ENCODE results near the gene SLC34A1.
"Not testable (repeated sequence)": the region's sequence is repeated elsewhere in the genome, so short reads cannot be mapped to it uniquely, and the experiment has no call there.

SLC34A1 gene

GRCh38 chr5:177367981-177368868, 16.0 kb upstream of the SLC34A1 start:
- no peak for DNase-seq (ENCODE audit: low read depth in 2 of 3, low spot score in 2 of 3)

- no peak for DNase-seq (ENCODE audit: low read depth in 2 of 3, low spot score in 2 of 3)
These were observed 15.2 kb upstream of the SLC34A1 start for GRCh38 chr5:177368869-177369644.

GRCh38 chr5:177369645-177370440, 14.4 kb upstream of the SLC34A1 start:
- DNase-seq (ENCODE audit: low read depth in 2 of 3, low spot score in 2 of 3), result no peak

- no peak for DNase-seq (ENCODE audit: low read depth in 2 of 3, low spot score in 2 of 3)
These were observed 13.6 kb upstream of the SLC34A1 start for GRCh38 chr5:177370488-177371119.

GRCh38 chr5:177371120-177372033, 12.9 kb upstream of the SLC34A1 start:
- DNase-seq (ENCODE audit: low read depth in 2 of 3, low spot score in 2 of 3), result no peak

GRCh38 chr5:177372034-177372896, 12.0 kb upstream of the SLC34A1 start:
- no peak for DNase-seq (ENCODE audit: low read depth in 2 of 3, low spot score in 2 of 3)

GRCh38 chr5:177372910-177373309, 11.3 kb upstream of the SLC34A1 start:
- no peak for DNase-seq (ENCODE audit: low read depth in 2 of 3, low spot score in 2 of 3)

- no peak for DNase-seq (ENCODE audit: low read depth in 2 of 3, low spot score in 2 of 3)
These were observed 10.4 kb upstream of the SLC34A1 start for GRCh38 chr5:177373806-177374205.

GRCh38 chr5:177374211-177374610, 10.0 kb upstream of the SLC34A1 start:
- DNase-seq (ENCODE audit: low read depth in 2 of 3, low spot score in 2 of 3), result no peak

GRCh38 chr5:177375516-177375915, 8.7 kb upstream of the SLC34A1 start:
- DNase-seq (ENCODE audit: low read depth in 2 of 3, low spot score in 2 of 3), result not testable (repeated sequence)

GRCh38 chr5:177376107-177376506, 8.1 kb upstream of the SLC34A1 start:
- DNase-seq (ENCODE audit: low read depth in 2 of 3, low spot score in 2 of 3), result no peak

- DNase-seq (ENCODE audit: low read depth in 2 of 3, low spot score in 2 of 3), result no peak
These were observed 6.1 kb upstream of the SLC34A1 start for GRCh38 chr5:177377851-177378776.

- no peak for DNase-seq (ENCODE audit: low read depth in 2 of 3, low spot score in 2 of 3)
These were observed 5.0 kb upstream of the SLC34A1 start for GRCh38 chr5:177378884-177379883.

GRCh38 chr5:177380805-177381126, 3.5 kb upstream of the SLC34A1 start:
- DNase-seq (ENCODE audit: low read depth in 2 of 3, low spot score in 2 of 3), result no peak

- DNase-seq (ENCODE audit: low read depth in 2 of 3, low spot score in 2 of 3), result no peak
These were observed 1.7 kb upstream of the SLC34A1 start for GRCh38 chr5:177382423-177383029.

GRCh38 chr5:177383181-177383580, 1.1 kb upstream of the SLC34A1 start:
- no peak for DNase-seq (ENCODE audit: low read depth in 2 of 3, low spot score in 2 of 3)
